WI38 (cell line): ENCODE results near the gene NMNAT3.

Experiments
- H3K4me3 ChIP-seq: 2 replicates; pipeline ENCODE4 v1.5.1; 2011; ENCODE audit warnings: low read depth, mild to moderate bottlenecking, control low read depth, low read length
- TF ChIP-seq, protein P1 (sequence below): IDR thresholded peaks from 2 replicates; pipeline ENCODE4 v1.5.1; 2012; ENCODE audit warnings: low read depth, mild to moderate bottlenecking, control low read depth, low read length

The NMNAT3 gene

DNA sequence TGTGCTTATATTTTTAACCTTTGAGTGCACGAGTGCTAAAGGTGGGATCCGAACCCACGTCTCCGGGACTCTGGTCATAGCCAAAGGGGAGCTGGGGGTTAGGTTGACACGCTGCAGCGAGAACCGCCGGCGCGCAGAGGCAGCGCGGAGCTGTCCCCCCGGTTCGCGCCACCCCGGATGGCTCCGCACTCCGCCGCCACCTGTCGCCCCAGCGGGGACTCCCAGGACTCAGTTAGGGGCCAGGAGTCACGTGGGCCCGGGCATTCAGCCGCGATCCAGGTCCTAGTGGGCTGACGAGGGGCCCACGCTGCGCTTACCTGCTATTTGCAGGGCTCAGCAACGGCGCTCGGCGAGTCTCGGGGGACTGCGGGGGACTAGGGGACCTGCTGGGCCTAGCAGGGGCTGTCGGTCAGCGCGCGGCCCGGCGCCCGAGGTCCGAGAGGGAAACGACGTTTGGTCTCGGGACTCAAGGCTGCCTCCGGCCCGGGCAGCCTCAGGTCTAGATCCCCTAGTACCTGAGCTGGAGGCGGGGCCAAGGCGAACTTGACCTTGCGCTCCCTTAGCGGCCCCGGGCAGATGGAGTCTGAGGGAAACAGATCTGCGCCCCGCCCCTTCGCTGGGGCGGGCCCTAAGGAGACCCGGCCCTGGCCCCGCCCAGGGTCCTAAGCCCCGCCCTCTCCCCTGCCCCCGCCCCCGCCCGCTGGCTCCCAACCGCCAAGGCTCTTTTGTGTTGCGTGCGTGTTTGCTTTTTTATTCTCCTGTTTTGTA lies at the start of gene NMNAT3:
TSS of gene NMNAT3 (minus strand) at position 585 of the 768 bp plus-strand sequence. CDS start 50,248 bp downstream, outside the sequence.
- TF ChIP-seq, protein P1, sequence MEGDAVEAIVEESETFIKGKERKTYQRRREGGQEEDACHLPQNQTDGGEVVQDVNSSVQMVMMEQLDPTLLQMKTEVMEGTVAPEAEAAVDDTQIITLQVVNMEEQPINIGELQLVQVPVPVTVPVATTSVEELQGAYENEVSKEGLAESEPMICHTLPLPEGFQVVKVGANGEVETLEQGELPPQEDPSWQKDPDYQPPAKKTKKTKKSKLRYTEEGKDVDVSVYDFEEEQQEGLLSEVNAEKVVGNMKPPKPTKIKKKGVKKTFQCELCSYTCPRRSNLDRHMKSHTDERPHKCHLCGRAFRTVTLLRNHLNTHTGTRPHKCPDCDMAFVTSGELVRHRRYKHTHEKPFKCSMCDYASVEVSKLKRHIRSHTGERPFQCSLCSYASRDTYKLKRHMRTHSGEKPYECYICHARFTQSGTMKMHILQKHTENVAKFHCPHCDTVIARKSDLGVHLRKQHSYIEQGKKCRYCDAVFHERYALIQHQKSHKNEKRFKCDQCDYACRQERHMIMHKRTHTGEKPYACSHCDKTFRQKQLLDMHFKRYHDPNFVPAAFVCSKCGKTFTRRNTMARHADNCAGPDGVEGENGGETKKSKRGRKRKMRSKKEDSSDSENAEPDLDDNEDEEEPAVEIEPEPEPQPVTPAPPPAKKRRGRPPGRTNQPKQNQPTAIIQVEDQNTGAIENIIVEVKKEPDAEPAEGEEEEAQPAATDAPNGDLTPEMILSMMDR: no peak
- no peak within 1 kb of the TSS for H3K4me3 ChIP-seq

DNA sequence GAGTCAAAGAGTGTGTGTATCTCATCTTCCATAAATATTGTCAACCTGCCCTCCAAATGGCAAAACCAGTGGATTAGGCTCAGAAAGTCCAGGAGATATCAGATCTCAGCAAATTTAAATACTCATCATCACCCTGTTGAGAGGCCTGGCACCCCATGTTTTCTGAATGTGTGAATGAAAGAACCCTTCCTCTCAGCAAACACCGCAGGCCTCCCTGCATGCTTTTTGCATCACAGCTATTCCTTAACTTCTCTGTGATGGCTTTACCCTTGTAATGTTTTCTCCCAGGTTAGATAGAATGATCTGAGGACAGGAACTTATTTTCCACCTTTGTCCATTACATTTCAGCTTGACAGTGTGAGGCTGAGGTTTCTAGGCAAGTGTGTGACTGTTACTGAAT lies 43.6 kb upstream of the NMNAT3 start:
- no peak overlapping the region for H3K4me3 ChIP-seq
- TF ChIP-seq, protein P1: no peak

DNA sequence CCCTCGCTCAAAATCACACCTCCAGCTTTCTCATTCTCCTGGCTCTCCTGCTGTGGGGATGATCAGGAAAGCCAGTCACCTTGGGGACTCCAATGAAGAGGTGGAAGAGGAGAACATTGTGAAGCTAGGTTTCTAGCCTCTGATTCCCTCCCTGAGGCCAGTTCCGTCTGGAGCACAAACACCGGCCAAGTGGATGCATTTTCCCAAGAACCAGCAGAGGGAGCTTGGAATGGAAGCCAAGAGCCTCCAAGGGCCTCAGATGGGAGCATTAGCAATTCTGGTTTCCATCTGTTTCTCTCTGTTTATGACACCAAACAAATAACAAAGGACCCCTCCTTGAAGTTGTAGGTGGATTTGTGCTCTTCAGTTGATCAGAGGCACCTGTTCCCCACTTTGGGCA lies 40.6 kb upstream of the NMNAT3 start:
- TF ChIP-seq, protein P1: no peak
- no peak overlapping the region for H3K4me3 ChIP-seq

DNA sequence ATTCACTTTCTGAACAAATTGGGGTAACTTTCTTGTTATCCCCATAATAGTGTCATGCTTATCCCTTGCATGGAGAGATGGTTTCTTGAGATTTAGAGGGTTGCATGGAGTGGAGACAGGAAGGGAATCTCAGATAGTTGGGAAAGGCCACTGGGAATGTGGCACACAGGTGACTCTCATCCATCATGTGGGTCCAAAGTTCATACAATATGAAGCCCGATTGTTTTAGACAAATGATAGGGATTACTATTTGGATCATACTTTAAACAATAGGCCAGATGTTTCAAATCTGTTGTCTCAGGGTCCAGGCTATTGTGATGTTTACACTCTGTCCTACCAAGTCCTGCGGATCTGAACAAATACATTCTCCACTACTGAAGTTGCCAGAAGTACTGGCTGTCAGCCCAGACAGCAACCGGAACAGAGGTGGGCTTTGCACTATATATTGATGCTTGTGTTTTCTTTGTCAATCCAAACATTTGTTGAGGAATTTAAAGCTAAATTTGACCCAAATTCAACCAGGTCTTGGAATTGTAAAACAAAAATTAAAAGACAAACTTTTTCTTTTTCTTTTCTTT lies 39.2 kb upstream of the NMNAT3 start:
- no peak overlapping the region for H3K4me3 ChIP-seq
- TF ChIP-seq, protein P1: no peak

DNA sequence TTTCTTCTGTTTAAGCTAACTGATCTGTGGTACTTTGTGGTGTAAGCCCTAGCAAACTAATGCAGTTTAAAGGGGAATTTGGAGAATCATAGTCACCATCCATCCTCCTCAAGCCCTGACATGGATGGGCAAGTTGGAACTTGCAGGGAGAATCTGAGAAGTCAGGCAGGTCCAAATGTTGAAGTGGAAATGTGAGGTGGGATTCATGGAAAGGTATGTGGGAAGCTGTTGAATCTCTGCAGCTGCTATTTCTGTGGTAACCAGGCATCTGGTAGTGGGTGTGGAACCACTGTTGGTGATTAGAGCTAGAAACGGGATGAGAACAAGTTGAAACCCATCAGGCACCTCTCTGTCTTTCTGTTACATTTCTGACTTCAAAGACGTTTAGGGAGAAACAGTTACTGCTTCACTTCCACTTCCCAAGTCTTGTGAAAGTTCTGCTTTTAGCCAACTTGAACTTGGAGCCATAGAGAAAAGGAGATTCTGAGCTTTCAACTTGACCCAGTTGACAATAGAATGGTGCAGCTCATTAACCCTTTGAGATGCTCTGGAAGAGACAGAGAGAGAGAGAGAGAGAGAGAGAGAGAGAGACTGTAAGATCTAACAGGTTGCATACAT lies 38.1 kb upstream of the NMNAT3 start:
- TF ChIP-seq, protein P1: no peak
- no peak overlapping the region for H3K4me3 ChIP-seq

DNA sequence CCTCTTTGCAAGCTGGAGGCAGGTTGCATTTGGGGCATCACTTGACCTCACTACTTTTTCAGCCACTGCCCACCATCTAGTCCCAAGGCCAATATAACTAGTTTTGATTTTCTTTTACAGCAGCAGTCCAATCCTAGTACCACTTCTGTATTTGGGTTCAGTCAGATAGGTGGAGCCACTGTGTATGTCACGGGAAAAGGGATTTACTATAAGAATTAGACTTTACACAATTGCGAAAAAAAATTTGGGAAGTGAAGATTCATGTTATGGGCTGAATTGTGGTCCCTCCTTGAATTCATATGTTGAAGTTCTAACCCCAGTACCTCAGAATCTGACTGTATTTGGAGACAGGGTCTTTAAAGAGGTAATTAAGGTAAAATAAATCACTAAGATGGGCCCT lies 37.4 kb upstream of the NMNAT3 start:
- TF ChIP-seq, protein P1: no peak
- H3K4me3 ChIP-seq: no peak overlapping the region

DNA sequence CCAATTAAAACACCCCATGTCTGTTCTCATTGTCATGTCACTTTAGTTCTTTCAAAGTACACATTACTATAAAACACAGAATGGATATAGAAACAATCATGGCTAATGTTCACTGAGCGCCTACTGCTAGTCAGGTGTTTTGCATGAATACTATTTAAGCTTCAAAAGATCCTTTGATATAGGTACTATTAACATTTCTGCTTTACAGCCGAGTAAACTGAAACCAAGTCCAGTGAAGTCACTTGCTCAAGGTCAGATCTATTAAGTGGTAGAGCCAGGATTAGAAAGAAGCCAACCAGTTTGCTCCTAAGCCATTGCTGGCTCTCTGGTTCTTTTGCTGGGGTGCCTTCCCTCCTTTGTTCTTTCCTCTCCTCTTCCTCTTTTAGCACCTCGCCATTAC lies 32.4 kb upstream of the NMNAT3 start:
- no peak overlapping the region for H3K4me3 ChIP-seq
- TF ChIP-seq, protein P1: no peak
